ENCODE measurements around the gene ZFAND6.

GRCh38 chr15:80107204-80107603 lies 47.7 kb downstream of the ZFAND6 start:
- TF ChIP-seq CREB1 (IDR thresholded peaks at IDR 0.05; ENCODE audit: low read depth): no peak
- TF ChIP-seq RAD21 (IDR thresholded peaks at IDR 0.05; ENCODE audit: low read depth): no peak
- no peak for TF ChIP-seq REST (IDR thresholded peaks at IDR 0.05; ENCODE audit: low read depth)
- no peak for TF ChIP-seq MAX (IDR thresholded peaks at IDR 0.05)
